ENCODE data around the gene RNF114. TPM values are rescaled to one million over a fixed set of nuclear protein-coding genes. Genes with fewer than 3 reads are reported as not detected.
"Not testable (repeated sequence)": the region's sequence is repeated elsewhere in the genome, so short reads cannot be mapped to it uniquely, and the experiment has no call there.

Gene RNF114
- total and polyA plus RNA-seq, 2 donors (not counting 3 experiments of a cell fraction or from before 2014, with no cell fraction given): 45.8 to 81.7 TPM

- DNase-seq (ENCODE audit: low read depth, low spot score) (no peak), FAIRE-seq (no peak)
- CTCF ChIA-PET: interaction anchor here (0.7 to 1.3 kb wide), 5 partner anchors 10 to 31 kb away, joined by 3 to 4 read pairs (median 3); no protein-coding TSS in a partner anchor
- POLR2A ChIA-PET: interaction anchor here (0.7 kb wide), 1 partner anchor 9 kb away, joined by 3 read pairs; no protein-coding TSS in a partner anchor
- no peak overlapping the region for H3K4me3 ChIP-seq (replicated peaks in 1 of 3; ENCODE audit: insufficient read depth in 1 of 3, low read depth in 1 of 3, low read length in 3 of 3)
- no peaks in the 10 kb centered on the region for H3K9me1 ChIP-seq (replicated peaks; ENCODE audit: control insufficient read depth, extremely low read depth, insufficient read depth, low read length)
- H4K20me1 ChIP-seq (replicated peaks; ENCODE audit: control insufficient read depth, extremely low read depth, insufficient read depth, low read length): no peaks in the 10 kb centered on the region
- no peaks in the 10 kb centered on the region for H3K9me3 ChIP-seq (replicated peaks; ENCODE audit: control insufficient read depth, insufficient read depth, low read length)
- no peaks in the 10 kb centered on the region for H3K79me2 ChIP-seq (ENCODE audit: control insufficient read depth, insufficient read depth, low read length)
- BruUV-seq (replicated peaks): no TSS peak
- H3K4me2 ChIP-seq (ENCODE audit: insufficient read depth, low read length): no peak overlapping the region
- H3K36me3 ChIP-seq (ENCODE audit: control insufficient read depth in 2 of 2, extremely low read depth in 1 of 2, insufficient read depth in 2 of 2, low read length in 2 of 2): no peaks in the 10 kb centered on the region
- no peak overlapping the region for H3K9ac ChIP-seq (replicated peaks; ENCODE audit: extremely low read depth, insufficient read depth, low read length)
- H3K27me3 ChIP-seq (ENCODE audit: control insufficient read depth in 2 of 2, insufficient read depth in 2 of 2, low read length in 2 of 2): no peaks in the 10 kb centered on the region
- TF ChIP-seq CTCF (IDR thresholded peaks at IDR 0.05; ENCODE audit: extremely low read depth in 1 of 2, insufficient read depth in 1 of 2, low read depth in 1 of 2, low read length in 2 of 2) (no peak), MYC (IDR thresholded peaks at IDR 0.05; ENCODE audit: low read depth, low read length) (no peak), EZH2 (IDR thresholded peaks at IDR 0.05; ENCODE audit: borderline replicate concordance, low read depth, low read length, severe bottlenecking) (no peak), POLR2A (IDR thresholded peaks at IDR 0.05; ENCODE audit: low read depth, low read length) (no peak), MAX (IDR thresholded peaks at IDR 0.05; ENCODE audit: insufficient read depth, insufficient read length) (no peak)
- H2AFZ ChIP-seq (ENCODE audit: low read depth, low read length): no peak overlapping the region
- no peak overlapping the region for H3K27ac ChIP-seq (ENCODE audit: insufficient read depth, low read depth, low read length)
- intact Hi-C loops (cut with micrococcal nuclease) (no loop called here), dilution Hi-C loops (cut with MboI; ENCODE audit: extremely low pct_ligation_motif_present, low sequenced_read_pairs) (no loop called here)
- H3K4me1 ChIP-seq (ENCODE audit: control insufficient read depth, extremely low read depth, insufficient read depth, low read length): no peaks in the 10 kb centered on the region
Observed at GRCh38 chr20:49999329-49999728, 63.1 kb downstream of the RNF114 start.

- H3K4me3 ChIP-seq (replicated peaks in 1 of 3; ENCODE audit: insufficient read depth in 1 of 3, low read depth in 1 of 3, low read length in 3 of 3); H3K27ac ChIP-seq (ENCODE audit: insufficient read depth, low read depth, low read length); H3K9ac ChIP-seq (replicated peaks; ENCODE audit: extremely low read depth, insufficient read depth, low read length); H3K9me3 ChIP-seq (replicated peaks; ENCODE audit: control insufficient read depth, insufficient read depth, low read length); DNase-seq (ENCODE audit: low read depth, low spot score); H3K4me2 ChIP-seq (ENCODE audit: insufficient read depth, low read length); H3K4me1 ChIP-seq (ENCODE audit: control insufficient read depth, extremely low read depth, insufficient read depth, low read length); dilution Hi-C loops (cut with MboI; ENCODE audit: extremely low pct_ligation_motif_present, low sequenced_read_pairs); H4K20me1 ChIP-seq (replicated peaks; ENCODE audit: control insufficient read depth, extremely low read depth, insufficient read depth, low read length); intact Hi-C loops (cut with micrococcal nuclease); BruUV-seq (replicated peaks); H3K9me1 ChIP-seq (replicated peaks; ENCODE audit: control insufficient read depth, extremely low read depth, insufficient read depth, low read length); H2AFZ ChIP-seq (ENCODE audit: low read depth, low read length); H3K36me3 ChIP-seq (ENCODE audit: control insufficient read depth in 2 of 2, extremely low read depth in 1 of 2, insufficient read depth in 2 of 2, low read length in 2 of 2); FAIRE-seq; H3K79me2 ChIP-seq (ENCODE audit: control insufficient read depth, insufficient read depth, low read length); H3K27me3 ChIP-seq (ENCODE audit: control insufficient read depth in 2 of 2, insufficient read depth in 2 of 2, low read length in 2 of 2): not testable (repeated sequence)
- POLR2A ChIA-PET: interaction anchor here (1.0 kb wide), 1 partner anchor 13 kb away, joined by 3 read pairs; no protein-coding TSS in a partner anchor
- CTCF ChIA-PET: interaction anchor here (0.6 to 3.2 kb wide), 5 partner anchors 11 to 71 kb away, joined by 3 to 10 read pairs (median 9); no protein-coding TSS in a partner anchor
Observed at GRCh38 chr20:50000548-50001222, 64.5 kb downstream of the RNF114 start.

All from endothelial cell of umbilical vein (primary cell).